B cell (primary cell): Measurements from ENCODE around the gene POU3F3. TPM values are rescaled to one million over a fixed set of nuclear protein-coding genes. Genes with fewer than 3 reads are reported as not detected.
A peak's percentile ranks its signal among the peaks of the same experiment; 100 is the strongest.

Source experiments
- ATAC-seq: fragments of 200-7000 bp; cut with Tn5 transposase; one replicate; pipeline ENCODE4 v1.10.0; 2021; ENCODE audit warnings: low read depth, mild to moderate bottlenecking, moderate number of reproducible peaks, moderate library complexity
- CTCF ChIA-PET: fragments of 350-600 bp; sonication (Branson Sonifier 250); formaldehyde crosslinking; loops from one replicate; lab custom pipeline; 2021; ENCODE audit warnings: antibody characterized with exemption, inconsistent platforms; lab: Charles Lee
- POLR2A ChIA-PET: fragments of 350-600 bp; sonication (Branson Sonifier 250); formaldehyde crosslinking; loops from one replicate; lab custom pipeline; 2021; ENCODE audit warnings: antibody characterized with exemption; lab: Charles Lee
- DNase-seq: peaks from one replicate; pipeline ENCODE4 v3.0.0; 2013
- H2AFZ ChIP-seq: 2 replicates; pipeline ENCODE4 v1.6.1; 2012; ENCODE audit warnings: mild to moderate bottlenecking, low read depth, low read length; ENCODE audit not compliant: insufficient read depth, poor library complexity, severe bottlenecking
- H3K27ac ChIP-seq, 2 donors: 1 replicate in 1 of 2; 2 replicates in 1 of 2; pipeline ENCODE4 v1.5.1; 2012 to 2013; ENCODE audit warnings: low read length in 2 of 2, mild to moderate bottlenecking in 2 of 2, moderate library complexity in 1 of 2
- H3K27me3 ChIP-seq, 4 experiments: fragments of 200-600 bp in 1 of 4; sonication (generic) in 1 of 4; replicated peaks in 1 of 4; 1 replicate in 2 of 4; 2 replicates in 2 of 4; pipeline versions ENCODE4 v1.6.1 to v1.7.0; 2013 to 2016; ENCODE audit warnings: low read length in 3 of 4, mild to moderate bottlenecking in 2 of 4, mixed read lengths in 1 of 4, moderate library complexity in 1 of 4; ENCODE audit not compliant: insufficient read depth in 4 of 4, control insufficient read depth in 3 of 4; ENCODE audit errors: control extremely low read depth in 1 of 4
- H3K36me3 ChIP-seq, 2 experiments: replicated peaks in 1 of 2; 1 replicate in 1 of 2; 2 replicates in 1 of 2; pipeline versions ENCODE4 v1.6.1 to v1.7.1; 2013; ENCODE audit warnings: low read length in 1 of 2; ENCODE audit not compliant: insufficient read depth in 2 of 2, control insufficient read depth in 1 of 2; ENCODE audit errors: control extremely low read depth in 1 of 2, extremely low read depth in 1 of 2
- H3K4me1 ChIP-seq, 2 donors: fragments of 200-600 bp in 1 of 2; sonication (generic) in 1 of 2; 1 replicate in 1 of 2; 2 replicates in 1 of 2; pipeline versions ENCODE4 v1.5.1 to v1.6.1; 2013 to 2017; ENCODE audit warnings: low read length in 2 of 2; ENCODE audit not compliant: control insufficient read depth in 2 of 2, insufficient read depth in 2 of 2
- H3K4me2 ChIP-seq: replicated peaks from 2 replicates; pipeline ENCODE3; 2012; ENCODE audit warnings: mild to moderate bottlenecking, low read depth, low read length; ENCODE audit not compliant: poor library complexity, severe bottlenecking
- H3K4me3 ChIP-seq, 5 experiments: fragments of 200-600 bp in 1 of 5; sonication (generic) in 1 of 5; 1 replicate in 3 of 5; 2 replicates in 2 of 5; pipeline versions ENCODE4 v1.5.1 to v1.7.0; 2011 to 2016; ENCODE audit warnings: low read length in 4 of 5, mild to moderate bottlenecking in 4 of 5, low read depth in 2 of 5, control low read depth in 1 of 5, moderate library complexity in 1 of 5; ENCODE audit not compliant: insufficient read depth in 1 of 5; ENCODE audit errors: control extremely low read depth in 1 of 5, extremely low read depth in 1 of 5
- H3K79me2 ChIP-seq: fragments of 200-600 bp; sonication (generic); one replicate; pipeline ENCODE4 v1.6.0; 2016; ENCODE audit warnings: low read length; ENCODE audit not compliant: control insufficient read depth, insufficient read depth
- H3K9ac ChIP-seq: fragments of 200-600 bp; sonication (generic); 2 replicates; pipeline ENCODE4 v1.6.1; 2017; ENCODE audit warnings: mild to moderate bottlenecking, low read length, moderate library complexity
- H3K9me3 ChIP-seq, 3 donors: one replicate each; pipeline versions ENCODE4 v1.6.1 to v1.7.1; 2013; ENCODE audit warnings: low read length in 2 of 3; ENCODE audit not compliant: control insufficient read depth in 2 of 3, insufficient read depth in 1 of 3; ENCODE audit errors: control extremely low read depth in 1 of 3
- H4K20me1 ChIP-seq: 2 replicates; pipeline ENCODE4 v1.6.0; 2012; ENCODE audit warnings: mild to moderate bottlenecking, low read length; ENCODE audit not compliant: insufficient read depth, control insufficient read depth, poor library complexity, severe bottlenecking
- H3K27ac Mint-ChIP-seq: one replicate; pipeline ENCODE4 v1.8.0; 2021; ENCODE audit warnings: mixed read lengths
- H3K27me3 Mint-ChIP-seq: one replicate; pipeline ENCODE4 v1.8.0; 2021; ENCODE audit warnings: mixed read lengths
- H3K4me1 Mint-ChIP-seq: one replicate; pipeline ENCODE4 v1.8.0; 2021; ENCODE audit warnings: mixed read lengths
- H3K4me3 Mint-ChIP-seq: one replicate; pipeline ENCODE4 v1.8.0; 2021; ENCODE audit warnings: mixed read lengths
- H3K9me3 Mint-ChIP-seq: one replicate; pipeline ENCODE4 v1.8.0; 2022; ENCODE audit warnings: mixed read lengths; ENCODE audit not compliant: insufficient read depth
- CTCF ChIP-seq: fragments of 200-600 bp; IDR thresholded peaks from one replicate; pipeline ENCODE4 v1.8.0; 2022; ENCODE audit warnings: antibody characterized with exemption, mild to moderate bottlenecking
- EZH2 ChIP-seq: IDR thresholded peaks from 2 replicates; pipeline ENCODE4 v1.6.1; 2012; ENCODE audit warnings: borderline replicate concordance, low read depth, mild to moderate bottlenecking, moderate library complexity, low read length; ENCODE audit not compliant: insufficient read depth, poor library complexity, severe bottlenecking
- WGBS: methylation state at CpG from one replicate; pipeline ENCODE4 v1.1.5; 2013; ENCODE audit warnings: missing lambda C conversion rate; ENCODE audit not compliant: insufficient coverage; 5-methylcytosine and 5-hydroxymethylcytosine counted together
- intact Hi-C: fragments of 100-400 bp; cut with micrococcal nuclease; formaldehyde crosslinking; loops from one replicate; pipeline ENCODE4 v1.10.0; 2022
- polyA plus RNA-seq: library from polyadenylated mRNA; depleted of rRNA; stranded (reverse); fragments of >200 nt; gene quantifications from 2 replicates; pipeline ENCODE4 v1.2.3, GENCODE V29; 2012
- total RNA-seq, 2 donors: library from RNA; stranded (reverse); fragments of 120-200 nt in 1 of 2; gene quantifications; 1 replicate in 1 of 2; 2 replicates in 1 of 2; pipeline versions ENCODE4 v1.2.3 to v1.2.4, GENCODE V29; 2013 to 2022

POU3F3 gene
- total and polyA plus RNA-seq, 2 donors (not counting 1 experiment from before 2014, with no cell fraction given) = 0.03 to 0.12 TPM

- Histone ChIP-seq H3K36me3 (no peaks in the 10 kb centered on the region), H3K9me3 (peaks cover 15 to 52% (median 30%) of the 10 kb centered on the region in 3 donors), H3K4me2 (peak overlapping the region; percentile 76), H3K9ac (no peak overlapping the region), H4K20me1 (no peaks in the 10 kb centered on the region), H3K79me2 (no peaks in the 10 kb centered on the region), H3K27ac (no peak overlapping the region), H3K4me3 (peak overlapping the region in 1 of 5 experiments; percentile 29), H3K4me1 (peaks cover 46 to 56% of the 10 kb centered on the region in 2 donors), H2AFZ (no peak overlapping the region), H3K27me3 (peaks cover 5 to 83% (median 68%) of the 10 kb centered on the region in 4 experiments)
- DNase-seq (peak; percentile 76), ATAC-seq (peak; percentile 16)
- TF ChIP-seq CTCF (no peak), EZH2 (no peak)
- CTCF ChIA-PET = interaction anchor here (0.9 kb wide), 1 partner anchor 10 kb away, joined by 4 read pairs; no protein-coding TSS in a partner anchor
- Mint-ChIP-seq H3K4me1 (peaks cover 42% of the 10 kb centered on the region), H3K27ac (peak overlapping the region; percentile 53), H3K27me3 (peaks cover 74% of the 10 kb centered on the region), H3K9me3 (no peaks in the 10 kb centered on the region), H3K4me3 (peak overlapping the region; percentile 73)
- intact Hi-C loops = no loop called here
- 10% methylated on average over 104 of the region's 106 CpGs for WGBS
- POLR2A ChIA-PET = no interaction called here
These were observed 2.4 kb downstream of the POU3F3 start for GRCh38 chr2:104856086-104856972.

- peaks cover 5 to 83% (median 69%) of the 10 kb centered on the region in 4 experiments for H3K27me3 ChIP-seq
- CTCF ChIA-PET = no interaction called here
- H3K4me2 ChIP-seq = peak overlapping the region; percentile 76
- Mint-ChIP-seq H3K9me3 (no peaks in the 10 kb centered on the region), H3K27ac (peak overlapping the region; percentile 60), H3K4me1 (peaks cover 42% of the 10 kb centered on the region), H3K4me3 (peak overlapping the region; percentile 73), H3K27me3 (peaks cover 74% of the 10 kb centered on the region)
- peaks cover 15 to 52% (median 30%) of the 10 kb centered on the region in 3 donors for H3K9me3 ChIP-seq
- no peaks in the 10 kb centered on the region for H3K36me3 ChIP-seq
- intact Hi-C loops = no loop called here
- peak overlapping the region; percentile 20 for H3K9ac ChIP-seq
- no peak for DNase-seq
- no peak overlapping the region for H3K27ac ChIP-seq
- TF ChIP-seq EZH2 = no peak
- no peak for TF ChIP-seq CTCF
- peaks cover 44 to 56% of the 10 kb centered on the region in 2 donors for H3K4me1 ChIP-seq
- POLR2A ChIA-PET = no interaction called here
- H3K4me3 ChIP-seq = peak overlapping the region in 4 of 5 experiments; percentile 2 to 44 (median 24)
- no peaks in the 10 kb centered on the region for H3K79me2 ChIP-seq
- H4K20me1 ChIP-seq = no peaks in the 10 kb centered on the region
- 3% methylated on average over 32 of the region's 41 CpGs for WGBS
- no peak overlapping the region for H2AFZ ChIP-seq
- ATAC-seq = peak; percentile 21
These were observed 3.0 kb downstream of the POU3F3 start for GRCh38 chr2:104856973-104857261.
